ENCODE results near the gene AFTPH. TPM values are rescaled to one million over a fixed set of nuclear protein-coding genes. Genes with fewer than 3 reads are reported as not detected.
A peak's percentile ranks its signal among the peaks of the same experiment; 100 is the strongest.

The AFTPH gene
- total RNA-seq, 1 donor from 2014 or later, result 58.0 TPM

- H3K36me3 ChIP-seq, result peaks cover 6 to 37% of the 10 kb centered on the region in 2 donors
- no peak for DNase-seq (ENCODE audit: low spot score in 2 of 2)
- H3K4me3 ChIP-seq, result no peak overlapping the region
- intact Hi-C loops (cut with DNase I), result no loop called here
- H3K9me3 ChIP-seq, result no peaks in the 10 kb centered on the region
- no peak overlapping the region for H3K27ac ChIP-seq
- peaks cover 0 to 3% of the 10 kb centered on the region in 2 donors for H3K4me1 ChIP-seq
- no peaks in the 10 kb centered on the region for H3K27me3 ChIP-seq
- TF ChIP-seq CTCF (IDR thresholded peaks at IDR 0.05), result no peak
Observed at GRCh38 chr2:64582774-64583340, 58.7 kb downstream of the AFTPH start.

- Histone ChIP-seq H3K9me3 (no peaks in the 10 kb centered on the region), H3K4me1 (peaks cover 0 to 3% of the 10 kb centered on the region in 2 donors), H3K27ac (no peak overlapping the region), H3K27me3 (no peaks in the 10 kb centered on the region), H3K36me3 (peaks cover 6 to 43% of the 10 kb centered on the region in 2 donors), H3K4me3 (no peak overlapping the region)
- intact Hi-C loops (cut with DNase I), result loop anchor here (2.0 kb wide), 2 partner anchors 59 to 281 kb away; no protein-coding TSS in a partner anchor
- no peak for TF ChIP-seq CTCF (IDR thresholded peaks at IDR 0.05)
- no peak for DNase-seq (ENCODE audit: low spot score in 2 of 2)
Observed at GRCh38 chr2:64586054-64586453, 61.9 kb downstream of the AFTPH start.

GRCh38 chr2:64586883-64587481 is 62.9 kb downstream of the AFTPH start:
- no peaks in the 10 kb centered on the region for H3K27me3 ChIP-seq
- TF ChIP-seq CTCF (IDR thresholded peaks at IDR 0.05), result peak; percentile 54 to 67 (median 67)
- peaks cover 0 to 3% of the 10 kb centered on the region in 2 donors for H3K4me1 ChIP-seq
- H3K9me3 ChIP-seq, result no peaks in the 10 kb centered on the region
- H3K36me3 ChIP-seq, result peaks cover 14 to 46% of the 10 kb centered on the region in 2 donors
- H3K27ac ChIP-seq, result no peak overlapping the region
- intact Hi-C loops (cut with DNase I), result loop anchor here (2.0 kb wide), 2 partner anchors 58 to 280 kb away; no protein-coding TSS in a partner anchor
- no peak overlapping the region for H3K4me3 ChIP-seq
- no peak for DNase-seq (ENCODE audit: low spot score in 2 of 2)

GRCh38 chr2:64587561-64587960 is 63.4 kb downstream of the AFTPH start:
- no peaks in the 10 kb centered on the region for H3K27me3 ChIP-seq
- no peak for TF ChIP-seq CTCF (IDR thresholded peaks at IDR 0.05)
- H3K4me3 ChIP-seq, result no peak overlapping the region
- no peak overlapping the region for H3K27ac ChIP-seq
- peaks cover 14 to 52% of the 10 kb centered on the region in 2 donors for H3K36me3 ChIP-seq
- H3K4me1 ChIP-seq, result peaks cover 0 to 3% of the 10 kb centered on the region in 2 donors
- no peak for DNase-seq (ENCODE audit: low spot score in 2 of 2)
- no peaks in the 10 kb centered on the region for H3K9me3 ChIP-seq
- intact Hi-C loops (cut with DNase I), result loop anchor here (2.0 kb wide), 2 partner anchors 57 to 279 kb away; no protein-coding TSS in a partner anchor

GRCh38 chr2:64591188-64591587 is 67.1 kb downstream of the AFTPH start:
- Histone ChIP-seq H3K27ac (no peak overlapping the region), H3K4me3 (no peak overlapping the region), H3K9me3 (no peaks in the 10 kb centered on the region), H3K27me3 (no peaks in the 10 kb centered on the region), H3K36me3 (peaks cover 14 to 42% of the 10 kb centered on the region in 2 donors), H3K4me1 (peaks cover 0 to 15% of the 10 kb centered on the region in 2 donors)
- TF ChIP-seq CTCF (IDR thresholded peaks at IDR 0.05), result no peak
- intact Hi-C loops (cut with DNase I), result loop anchor here (5.0 kb wide), 1 partner anchor 176 kb away; no protein-coding TSS in a partner anchor
- DNase-seq (ENCODE audit: low spot score in 2 of 2), result no peak
